Activated T-cell treated with anti-CD3 and anti-CD28 coated beads, Interleukin-2, amount 50 U/mL, for 4 hours (primary cell): ENCODE measurements around the gene E2F3. TPM values are rescaled to one million over a fixed set of nuclear protein-coding genes. Genes with fewer than 3 reads are reported as not detected.
"Not testable (repeated sequence)": the region's sequence is repeated elsewhere in the genome, so short reads cannot be mapped to it uniquely, and the experiment has no call there.

Experiments used
- ATAC-seq, 2 donors: fragments of 200-7000 bp; cut with Tn5 transposase; one replicate each; pipeline ENCODE4 v1.10.0; 2021
- DNase-seq: peaks from one replicate; pipeline ENCODE4 v3.0.0-alpha.2; 2020
- H3K27me3 Mint-ChIP-seq: one replicate; pipeline ENCODE4 v1.8.0; 2021; ENCODE audit warnings: low read depth, mixed read lengths
- H3K36me3 Mint-ChIP-seq: one replicate; pipeline ENCODE4 v1.8.0; 2022; ENCODE audit warnings: mixed read lengths; ENCODE audit not compliant: insufficient read depth
- H3K4me1 Mint-ChIP-seq: one replicate; pipeline ENCODE4 v1.8.0; 2021; ENCODE audit warnings: low read depth, mixed read lengths
- H3K4me3 Mint-ChIP-seq: one replicate; pipeline ENCODE4 v1.8.0; 2021; ENCODE audit warnings: mild to moderate bottlenecking, moderate library complexity, mixed read lengths
- H3K9me3 Mint-ChIP-seq: one replicate; pipeline ENCODE4 v1.8.0; 2021; ENCODE audit warnings: mixed read lengths
- total RNA-seq, 3 donors: library from RNA; stranded (reverse); gene quantifications; one replicate each; pipeline ENCODE4 v1.2.1, GENCODE V29; 2021

Gene E2F3
- total RNA-seq, 3 donors from 2014 or later, result 19.2 to 24.2 (median 20.2) TPM

DNA sequence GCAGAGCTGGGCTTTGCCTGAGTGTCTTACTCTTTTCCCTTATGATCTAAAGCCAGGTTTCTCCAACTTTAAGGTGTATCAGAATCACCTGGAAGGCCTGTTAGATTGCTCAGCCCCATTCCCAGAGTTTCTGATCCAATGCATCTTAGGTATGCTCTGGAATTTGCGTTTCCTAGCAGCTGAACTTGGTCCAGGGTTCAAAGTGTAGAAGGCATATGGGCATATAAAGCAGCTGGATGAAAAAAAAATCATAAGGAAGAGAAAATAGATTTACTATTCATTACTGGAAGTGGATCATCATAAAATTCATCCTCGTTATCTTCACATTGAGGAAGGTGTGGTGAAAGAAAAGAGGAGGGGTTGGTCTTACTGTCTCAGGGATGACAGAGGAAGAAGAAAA lies 75.8 kb downstream of the E2F3 start:
- no peaks in the 10 kb centered on the region for H3K4me1 Mint-ChIP-seq
- ATAC-seq (no peak), DNase-seq (no peak)
- no peaks in the 10 kb centered on the region for H3K27me3 Mint-ChIP-seq
- peaks cover 8% of the 10 kb centered on the region for H3K36me3 Mint-ChIP-seq
- H3K9me3 Mint-ChIP-seq, result no peaks in the 10 kb centered on the region
- H3K4me3 Mint-ChIP-seq, result no peak overlapping the region

DNA sequence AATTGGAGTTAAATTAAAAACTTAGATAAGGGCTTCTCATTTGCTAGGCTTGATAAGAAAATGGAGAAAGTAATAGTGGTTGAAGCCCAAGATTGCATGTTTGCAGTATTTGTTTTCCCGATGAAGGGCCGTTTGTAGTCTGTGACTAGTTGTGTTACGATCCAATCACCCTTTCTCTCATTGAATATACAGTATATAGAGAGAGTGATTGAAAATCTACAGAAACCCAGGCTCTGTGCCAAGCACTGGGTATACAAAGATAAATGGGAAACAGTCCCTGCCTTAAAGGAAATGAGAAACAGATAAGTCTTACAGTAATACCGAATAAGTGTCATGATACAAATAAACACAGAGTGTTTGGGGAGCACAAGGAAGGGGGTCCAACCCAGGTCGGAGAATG lies 77.4 kb downstream of the E2F3 start:
- H3K36me3 Mint-ChIP-seq, result peaks cover 13% of the 10 kb centered on the region
- ATAC-seq, result no peak

DNA sequence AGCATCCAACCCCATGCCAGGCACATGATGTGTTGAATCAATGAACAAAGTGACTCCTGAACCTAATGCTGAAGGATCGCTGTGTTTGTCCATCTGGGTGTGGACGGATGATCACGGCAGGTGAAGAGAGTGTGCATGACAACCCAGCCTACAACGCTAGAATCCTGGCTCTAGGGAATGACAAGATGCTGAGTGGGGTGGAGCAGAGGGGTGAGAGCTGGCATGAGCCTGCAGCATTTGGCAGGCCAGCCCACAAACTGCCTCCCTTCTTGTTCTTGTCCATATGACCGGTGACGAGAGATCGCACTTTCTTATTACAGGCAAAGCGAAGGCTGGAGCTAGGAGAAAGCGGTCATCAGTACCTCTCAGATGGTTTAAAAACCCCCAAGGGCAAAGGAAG lies 77.8 kb downstream of the E2F3 start:
- DNase-seq (no peak), ATAC-seq (no peak)

More for the DNA sequence above, 77.4 kb downstream of the E2F3 start:
- H3K4me1 Mint-ChIP-seq, result no peaks in the 10 kb centered on the region
- no peak overlapping the region for H3K4me3 Mint-ChIP-seq
- no peaks in the 10 kb centered on the region for H3K27me3 Mint-ChIP-seq
- H3K9me3 Mint-ChIP-seq, result no peaks in the 10 kb centered on the region
- DNase-seq, result no peak

DNA sequence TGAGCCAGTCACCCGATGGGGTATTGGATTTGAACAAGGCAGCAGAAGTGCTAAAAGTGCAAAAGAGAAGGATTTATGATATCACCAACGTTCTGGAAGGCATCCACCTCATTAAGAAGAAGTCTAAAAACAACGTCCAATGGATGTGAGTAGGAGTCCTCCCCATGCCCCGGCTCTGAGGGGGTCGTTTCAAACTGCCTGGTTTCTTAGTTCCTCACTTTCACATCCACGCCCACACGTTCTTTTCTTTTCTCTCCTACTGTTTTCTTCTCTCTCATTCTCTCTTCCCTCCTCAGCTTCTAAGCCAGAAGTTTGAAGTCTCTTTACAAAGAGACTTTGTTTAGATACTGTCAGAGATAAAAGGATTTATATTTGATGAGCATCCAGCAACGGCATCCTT lies 79.6 kb downstream of the E2F3 start:
- no peak for DNase-seq

More for the DNA sequence above, 77.8 kb downstream of the E2F3 start:
- peaks cover 15% of the 10 kb centered on the region for H3K36me3 Mint-ChIP-seq
- no peaks in the 10 kb centered on the region for H3K9me3 Mint-ChIP-seq
- no peaks in the 10 kb centered on the region for H3K4me1 Mint-ChIP-seq
- H3K27me3 Mint-ChIP-seq, result no peaks in the 10 kb centered on the region
- H3K4me3 Mint-ChIP-seq, result no peak overlapping the region

DNA sequence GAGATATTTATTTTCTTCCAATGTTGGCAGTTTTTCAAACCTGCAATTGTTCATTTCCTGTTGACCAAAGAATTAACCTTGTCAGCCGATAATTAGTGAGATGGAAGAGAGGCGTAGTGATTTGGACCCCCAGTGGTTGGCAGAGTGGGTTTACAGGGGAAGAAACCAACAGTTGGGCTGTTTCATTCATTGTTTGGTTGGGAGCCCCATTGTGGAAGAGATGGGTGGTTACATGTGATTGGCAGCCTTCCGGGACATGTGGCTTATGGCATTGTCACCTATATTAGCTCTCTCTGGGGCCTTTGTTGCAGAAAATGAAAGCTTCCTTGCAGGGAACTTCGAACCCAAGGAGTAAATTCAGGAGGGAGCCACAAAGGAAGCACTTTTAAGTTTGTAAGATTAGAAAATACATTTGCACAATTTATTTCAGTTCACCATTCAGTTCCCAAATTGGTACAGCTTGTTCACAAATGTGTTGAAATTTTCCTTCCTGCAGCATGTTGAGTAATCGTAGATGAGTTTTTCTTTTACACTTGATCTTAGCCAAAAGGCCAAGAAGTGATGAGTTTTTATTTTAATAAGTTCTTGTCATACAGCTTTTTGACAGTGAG lies 82.3 kb downstream of the E2F3 start:
- Mint-ChIP-seq H3K27me3 (no peaks in the 10 kb centered on the region), H3K36me3 (peaks cover 31% of the 10 kb centered on the region), H3K4me3 (no peak overlapping the region), H3K4me1 (no peaks in the 10 kb centered on the region), H3K9me3 (no peaks in the 10 kb centered on the region)
- ATAC-seq, result no peak
- no peak for DNase-seq

More for the DNA sequence above, 79.6 kb downstream of the E2F3 start:
- Mint-ChIP-seq H3K36me3 (peaks cover 15% of the 10 kb centered on the region), H3K9me3 (no peaks in the 10 kb centered on the region), H3K4me3 (no peak overlapping the region), H3K27me3 (no peaks in the 10 kb centered on the region), H3K4me1 (no peaks in the 10 kb centered on the region)
- ATAC-seq, result no peak

DNA sequence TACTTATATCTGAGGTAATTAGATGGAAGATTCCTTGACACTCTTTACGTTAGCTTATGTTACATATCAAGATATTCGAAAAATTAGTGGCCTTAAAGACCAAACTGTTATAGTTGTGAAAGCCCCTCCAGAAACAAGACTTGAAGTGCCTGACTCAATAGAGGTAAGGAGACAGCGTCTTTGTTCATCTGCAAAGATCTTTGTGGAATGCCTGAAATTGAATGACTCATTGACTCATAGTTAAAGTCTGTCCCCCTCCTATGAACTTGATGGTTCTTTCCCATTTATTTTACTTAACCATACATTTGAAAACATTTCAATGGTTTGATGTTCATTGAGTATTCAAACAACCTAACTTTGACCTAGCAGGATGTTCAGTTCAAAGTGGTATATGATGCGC lies 85.0 kb downstream of the E2F3 start:
- peaks cover 39% of the 10 kb centered on the region for H3K36me3 Mint-ChIP-seq

DNA sequence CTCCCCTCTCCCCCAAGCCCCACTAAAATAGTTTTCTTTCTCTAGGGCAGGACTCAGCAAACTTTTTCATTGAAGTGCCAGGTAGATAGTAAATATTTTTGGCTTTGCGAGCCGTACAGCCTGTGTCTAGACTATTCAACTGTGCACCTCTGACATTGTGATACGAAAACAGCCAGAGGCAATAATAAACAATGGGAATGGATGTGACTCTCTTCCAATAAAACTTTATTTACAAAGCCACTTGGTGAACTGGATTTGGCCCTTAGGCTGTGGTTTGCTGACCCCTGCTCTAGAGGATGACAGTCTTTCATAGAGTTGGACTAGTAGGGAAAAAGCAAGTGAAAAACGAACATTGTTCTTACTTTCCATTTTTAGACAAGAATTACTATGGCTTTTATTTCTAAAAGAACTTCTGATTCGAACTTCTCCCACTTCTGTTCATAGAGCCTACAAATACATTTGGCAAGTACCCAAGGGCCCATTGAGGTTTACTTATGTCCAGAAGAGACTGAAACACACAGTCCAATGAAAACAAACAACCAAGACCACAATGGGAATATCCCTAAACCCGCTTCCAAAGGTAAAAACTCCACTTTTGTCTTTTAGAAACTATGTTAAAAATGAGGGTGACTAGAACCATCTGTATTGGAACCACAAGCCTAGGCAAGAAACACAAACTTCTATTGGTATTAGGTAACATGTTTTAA lies 86.1 kb downstream of the E2F3 start:
- H3K4me1 Mint-ChIP-seq, result no peaks in the 10 kb centered on the region
- no peak overlapping the region for H3K4me3 Mint-ChIP-seq
- H3K9me3 Mint-ChIP-seq, result no peaks in the 10 kb centered on the region
- H3K27me3 Mint-ChIP-seq, result no peaks in the 10 kb centered on the region
- H3K36me3 Mint-ChIP-seq, result peaks cover 38% of the 10 kb centered on the region
- no peak for DNase-seq
- ATAC-seq, result no peak

More for the DNA sequence above, 85.0 kb downstream of the E2F3 start:
- H3K4me3 Mint-ChIP-seq, result no peak overlapping the region
- DNase-seq, result no peak
- no peak for ATAC-seq
- H3K27me3 Mint-ChIP-seq, result no peaks in the 10 kb centered on the region
- H3K4me1 Mint-ChIP-seq, result no peaks in the 10 kb centered on the region
- no peaks in the 10 kb centered on the region for H3K9me3 Mint-ChIP-seq

DNA sequence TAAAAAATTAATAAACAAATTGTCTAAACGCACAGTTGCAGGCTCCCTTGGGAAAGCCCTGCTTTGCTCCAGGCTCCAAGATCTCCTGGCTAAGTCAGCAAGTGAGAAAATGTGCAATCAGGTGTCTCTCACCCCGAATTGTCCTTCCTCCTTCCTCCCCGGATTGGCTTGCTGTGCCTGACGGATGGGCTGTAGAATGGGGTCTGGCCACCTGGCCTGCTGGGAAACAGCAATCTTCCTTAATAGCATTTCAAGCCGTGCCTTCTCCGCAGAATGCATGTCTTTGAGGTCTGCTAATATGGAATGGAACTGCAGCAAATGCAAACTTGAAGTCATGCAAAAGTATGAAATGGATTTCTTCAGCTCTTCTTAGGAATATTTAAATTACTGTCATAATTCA lies 88.9 kb downstream of the E2F3 start:
- DNase-seq (no peak), ATAC-seq (no peak)
- Mint-ChIP-seq H3K4me1 (no peaks in the 10 kb centered on the region), H3K9me3 (no peaks in the 10 kb centered on the region), H3K36me3 (peaks cover 33% of the 10 kb centered on the region), H3K4me3 (no peak overlapping the region), H3K27me3 (no peaks in the 10 kb centered on the region)

DNA sequence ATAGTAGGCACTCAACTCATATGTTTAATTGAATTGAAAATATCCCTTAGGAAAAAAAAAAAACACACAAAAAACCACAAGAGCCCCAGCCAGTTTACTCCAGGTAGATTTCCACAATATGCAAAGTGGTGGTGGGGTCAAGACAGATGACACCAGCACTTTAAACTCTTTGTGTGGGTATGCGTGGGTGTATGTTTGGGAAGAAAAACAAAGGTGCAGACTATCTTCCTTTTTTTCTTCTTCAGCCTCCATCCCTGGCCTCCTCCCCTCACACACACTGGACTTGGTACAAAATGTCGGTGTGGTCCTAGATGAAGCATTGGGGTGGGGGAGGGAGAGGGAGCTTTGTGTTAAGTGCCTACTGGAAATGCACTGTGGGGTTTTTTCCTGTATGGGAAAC lies 90.4 kb downstream of the E2F3 start:
- Mint-ChIP-seq H3K4me1 (no peaks in the 10 kb centered on the region), H3K27me3 (no peaks in the 10 kb centered on the region), H3K9me3 (no peaks in the 10 kb centered on the region), H3K36me3 (peaks cover 27% of the 10 kb centered on the region), H3K4me3 (no peak overlapping the region)
- no peak for DNase-seq
- ATAC-seq, result no peak

DNA sequence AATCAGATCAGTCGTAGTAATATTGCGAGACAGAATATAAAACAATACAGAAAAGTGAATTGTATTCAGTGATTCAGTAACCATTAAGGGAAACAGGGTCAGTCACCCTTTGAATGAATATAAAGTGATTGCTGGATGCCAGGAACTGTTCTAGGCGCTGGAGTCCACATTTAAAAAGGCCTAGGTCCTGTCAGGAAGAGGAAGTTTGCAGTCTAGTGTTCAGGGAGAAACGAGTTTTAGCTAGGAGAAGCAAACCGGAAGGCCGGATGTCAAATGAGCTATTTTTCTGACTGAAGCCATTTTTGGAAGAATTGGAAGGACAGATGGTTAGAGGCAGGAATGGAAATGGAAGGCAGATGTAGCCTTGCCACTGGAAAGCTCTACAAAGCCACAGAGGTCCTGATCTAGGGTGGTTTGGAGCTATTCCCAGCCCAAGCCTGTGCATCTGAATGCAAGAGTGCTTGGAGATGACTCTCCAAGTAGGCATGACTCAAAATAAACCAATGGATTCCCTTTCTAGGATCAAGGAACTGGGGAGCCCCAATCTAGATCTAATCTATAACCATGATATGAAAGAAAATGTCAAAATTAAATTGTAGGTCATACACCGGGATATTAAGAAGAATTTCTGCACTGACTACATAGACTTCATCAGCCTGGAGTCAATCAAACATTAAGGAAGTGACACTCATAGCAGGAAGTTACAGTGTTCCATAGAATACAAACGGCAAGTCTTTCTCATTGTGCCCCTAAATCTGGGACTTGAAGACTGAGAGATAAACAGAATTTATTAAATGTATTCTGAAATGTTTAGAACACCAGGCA lies 95.7 kb downstream of the E2F3 start:
- H3K4me1 Mint-ChIP-seq, result no peaks in the 10 kb centered on the region
- no peak overlapping the region for H3K4me3 Mint-ChIP-seq
- DNase-seq, result no peak
- H3K9me3 Mint-ChIP-seq, result no peaks in the 10 kb centered on the region
- H3K27me3 Mint-ChIP-seq, result no peaks in the 10 kb centered on the region
- no peak for ATAC-seq
- peaks cover 2% of the 10 kb centered on the region for H3K36me3 Mint-ChIP-seq

DNA sequence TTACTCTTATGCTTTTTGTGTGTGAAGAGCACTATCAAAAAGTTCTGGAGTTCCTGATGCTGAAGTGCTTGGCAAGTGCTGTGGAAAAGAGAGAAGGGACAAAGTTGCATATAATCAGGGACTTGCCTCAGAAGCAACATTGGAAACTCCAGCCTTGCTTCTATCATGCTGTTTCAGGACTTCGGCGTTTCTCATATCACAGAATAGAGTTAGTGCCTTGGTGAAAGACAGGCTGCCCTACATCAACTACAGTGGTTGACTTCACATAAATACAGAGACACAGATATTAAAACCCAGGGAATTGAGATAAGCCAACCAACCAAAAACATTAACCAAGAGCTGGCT lies 96.3 kb downstream of the E2F3 start:
- ATAC-seq (no peak), DNase-seq (no peak)
- H3K4me3 Mint-ChIP-seq, result no peak overlapping the region
- no peaks in the 10 kb centered on the region for H3K27me3 Mint-ChIP-seq
- no peaks in the 10 kb centered on the region for H3K9me3 Mint-ChIP-seq
- peaks cover 2% of the 10 kb centered on the region for H3K36me3 Mint-ChIP-seq
- no peaks in the 10 kb centered on the region for H3K4me1 Mint-ChIP-seq

DNA sequence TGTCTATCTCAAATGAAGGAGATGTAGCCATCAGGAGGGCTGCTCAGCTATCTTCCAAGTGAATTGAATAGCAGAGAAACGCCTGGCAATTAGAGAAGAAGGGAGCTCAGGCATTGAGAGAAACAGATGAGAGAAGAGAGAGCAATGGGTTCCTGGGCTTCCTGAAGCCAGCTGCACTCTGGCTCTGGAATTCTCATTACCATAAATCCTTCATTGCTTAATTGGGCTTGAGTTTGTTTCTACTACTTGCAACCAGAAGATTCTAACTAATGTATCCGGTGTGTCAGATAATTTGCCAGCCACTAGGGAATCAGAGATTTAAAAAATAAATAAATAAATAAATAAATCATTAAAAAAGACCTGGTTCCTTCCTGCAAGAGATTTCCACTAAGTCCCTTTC lies 107.5 kb downstream of the E2F3 start:
- no peak overlapping the region for H3K4me3 Mint-ChIP-seq
- H3K36me3 Mint-ChIP-seq, result no peaks in the 10 kb centered on the region
- no peaks in the 10 kb centered on the region for H3K4me1 Mint-ChIP-seq
- ATAC-seq (no peak), DNase-seq (no peak)
- H3K27me3 Mint-ChIP-seq, result no peaks in the 10 kb centered on the region
- no peaks in the 10 kb centered on the region for H3K9me3 Mint-ChIP-seq

DNA sequence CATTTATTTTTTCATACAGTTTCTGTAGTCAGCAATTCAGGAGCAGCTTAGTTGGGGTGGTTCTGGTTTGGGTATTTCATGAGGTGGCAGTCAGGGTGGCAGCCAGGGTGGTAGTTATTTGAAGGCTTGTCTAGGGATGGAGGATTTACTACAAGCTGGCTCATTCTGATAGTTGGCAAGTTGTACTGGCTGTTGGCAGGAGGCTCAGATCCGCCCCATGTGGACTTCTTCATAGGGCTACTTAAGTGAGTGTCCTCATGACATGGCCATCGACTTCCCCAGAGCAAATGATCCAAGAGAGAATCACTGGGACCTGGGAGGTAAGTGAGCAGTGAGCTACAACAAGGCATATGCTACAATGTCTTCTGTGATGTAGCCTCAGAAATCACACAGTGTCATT lies 110.2 kb downstream of the E2F3 start:
- Mint-ChIP-seq H3K9me3 (no peaks in the 10 kb centered on the region), H3K4me1 (no peaks in the 10 kb centered on the region), H3K36me3 (no peaks in the 10 kb centered on the region), H3K4me3 (no peak overlapping the region), H3K27me3 (no peaks in the 10 kb centered on the region)
- no peak for ATAC-seq
- no peak for DNase-seq

DNA sequence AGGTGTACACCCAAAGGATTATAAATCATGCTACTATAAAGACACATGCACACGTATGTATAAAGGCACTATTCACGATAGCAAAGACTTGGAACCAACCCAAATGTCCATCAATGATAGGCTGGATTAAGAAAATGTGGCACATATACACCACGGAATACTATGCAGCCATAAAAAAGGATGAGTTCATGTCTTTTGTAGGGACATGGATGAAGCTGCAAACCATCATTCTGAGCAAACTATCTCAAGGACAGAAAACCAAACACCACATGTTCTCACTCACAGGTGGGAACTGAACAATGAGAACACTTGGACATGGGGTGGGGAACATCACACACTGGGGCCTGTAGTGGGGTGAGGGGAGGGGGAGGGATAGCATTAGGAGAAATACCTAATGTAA lies 123.5 kb downstream of the E2F3 start:
- H3K9me3 Mint-ChIP-seq, DNase-seq, H3K4me3 Mint-ChIP-seq, H3K27me3 Mint-ChIP-seq, ATAC-seq, H3K4me1 Mint-ChIP-seq, H3K36me3 Mint-ChIP-seq: not testable (repeated sequence)

DNA sequence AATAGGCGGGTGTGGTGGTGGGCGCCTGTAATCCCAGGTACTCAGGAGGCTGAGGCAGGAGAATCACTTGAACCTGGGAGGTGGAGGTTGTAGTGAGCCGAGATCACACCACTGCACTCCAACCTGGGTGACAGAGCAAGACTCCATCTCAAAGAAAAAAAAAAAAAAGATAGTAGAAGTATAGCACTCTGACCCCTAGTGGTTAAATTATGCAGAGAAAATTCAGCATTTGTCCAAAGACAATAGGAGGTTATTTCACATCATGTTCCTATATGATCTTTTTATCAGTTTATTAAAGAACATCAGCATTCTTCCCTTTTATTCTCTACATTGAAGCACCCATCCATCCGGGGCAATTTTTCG lies 127.4 kb downstream of the E2F3 start:
- not testable (repeated sequence) for H3K4me3 Mint-ChIP-seq, H3K4me1 Mint-ChIP-seq, H3K36me3 Mint-ChIP-seq, DNase-seq, H3K9me3 Mint-ChIP-seq, H3K27me3 Mint-ChIP-seq
- ATAC-seq, result peak in 1 of 2 donors; percentile 63
